Adrenal gland (tissue), 12 donors: ENCODE results near the gene CFAP70. TPM values are rescaled to one million over a fixed set of nuclear protein-coding genes. Genes with fewer than 3 reads are reported as not detected.
"Not testable (repeated sequence)": the region's sequence is repeated elsewhere in the genome, so short reads cannot be mapped to it uniquely, and the experiment has no call there.

ENCODE experiments used
- DNase-seq, 7 donors: peaks; one replicate each; pipeline ENCODE4 v3.0.0-alpha.2; 2019 to 2020
- H3K27ac ChIP-seq, 5 donors: fragments of 200-600 bp; sonication (generic) in 4 of 5; 1 replicate in 3 of 5; 2 replicates in 2 of 5; pipeline versions ENCODE4 v1.5.1 to v1.8.0; 2016 to 2020; ENCODE audit warnings: mild to moderate bottlenecking in 1 of 5
- H3K27me3 ChIP-seq: fragments of 200-600 bp; 2 replicates; pipeline ENCODE4 v1.8.0; 2021
- H3K36me3 ChIP-seq, 2 donors: fragments of 200-600 bp; replicated peaks in 1 of 2; 1 replicate in 1 of 2; 2 replicates in 1 of 2; pipeline versions ENCODE4 v1.5.1 to v1.8.0; 2018 to 2022
- H3K4me1 ChIP-seq, 2 donors: fragments of 200-600 bp; replicated peaks in 1 of 2; 1 replicate in 1 of 2; 2 replicates in 1 of 2; pipeline versions ENCODE4 v1.5.1 to v1.8.0; 2018 to 2021
- H3K4me3 ChIP-seq, 4 donors: fragments of 200-600 bp; sonication (generic) in 3 of 4; one replicate each; pipeline ENCODE4 v1.5.1; 2016 to 2018
- H3K9me3 ChIP-seq, 3 donors: fragments of 200-600 bp; sonication (generic) in 1 of 3; replicated peaks in 1 of 3; 1 replicate in 2 of 3; 2 replicates in 1 of 3; pipeline versions ENCODE4 v1.5.1 to v1.8.0; 2016 to 2021
- POLR2A ChIP-seq, 2 donors: fragments of 450-650 bp; IDR thresholded peaks; one replicate each; pipeline ENCODE4 v1.6.1; 2017; ENCODE audit warnings: antibody characterized with exemption in 2 of 2, mild to moderate bottlenecking in 2 of 2, moderate library complexity in 1 of 2
- whole genome bisulfite sequencing, 4 donors: extraction: QIAGEN DNeasy Blood & Tissue Kit in 2 of 4; methylation state at CpG; one replicate each; pipeline versions ENCODE4 v1.1.5 to v1.1.7; 2013 to 2017; 5-methylcytosine and 5-hydroxymethylcytosine counted together
- intact Hi-C, 2 donors: fragments of 100-400 bp; cut with DNase I; formaldehyde crosslinking; loops; one replicate each; pipeline versions ENCODE4 v1.14.1 to v1.15.0; 2022 to 2023
- polyA plus RNA-seq, 3 donors: library from polyadenylated mRNA; stranded (reverse); fragments of 200-250 nt in 2 of 3; fragments of 350-450 nt in 1 of 3; fragmentation: Illumina TruSeq in 1 of 3; extraction: RNeasy Lipid Tissue Mini Kit (QIAGEN cat#74804) in 1 of 3; gene quantifications; one replicate each; pipeline ENCODE4 v1.2.3, GENCODE V29; 2013 to 2014
- total RNA-seq, 9 donors: library from RNA; depleted of rRNA in 4 of 9; stranded (reverse); fragments of >200 nt in 4 of 9; fragments of 120-200 nt in 1 of 9; fragmentation: NEBNext Ultra II Directional in 1 of 9; extraction: Animal tissue kit (Norgen Biotek cat#: 25700) in 1 of 9; gene quantifications; one replicate each; pipeline versions ENCODE4 v1.1.0 to v1.2.4, GENCODE V29; 2013 to 2023
- TF ChIP-seq, protein P1 (sequence below), 6 experiments: fragments of 450-650 bp in 4 of 6; fragments of 200-600 bp in 2 of 6; sonication (generic) in 1 of 6; IDR thresholded peaks; 1 replicate in 5 of 6; 2 replicates in 1 of 6; pipeline versions ENCODE4 v1.5.1 to v1.8.0; 2016 to 2021; ENCODE audit warnings: antibody characterized with exemption in 6 of 6, mild to moderate bottlenecking in 2 of 6, moderate library complexity in 1 of 6
- donor health status: healthy with polysubstance abuse.
- donor health status: Bipolar disorder and iron deficiency.
- donor health status: DM: yes; HTN: yes; CAD: no.
- donor health status: DM: no; HTN: no; CAD: no.
- donor health status: DM: no; HTN: no; CAD: no.
- donor health status: DM: yes; HTN: yes; CAD: no.

CFAP70 gene
- total and polyA plus RNA-seq, 12 donors, result 1.6 to 43.6 (median 6.7) TPM

GRCh38 chr10:73332379-73332778, 26.3 kb downstream of the CFAP70 start:
- DNase-seq, result no peak
- no peak overlapping the region for H3K4me3 ChIP-seq
- 67 to 97% (median 88%) methylated on average over 2 of the region's 2 CpGs for WGBS, 4 donors
- H3K4me1 ChIP-seq, result no peaks in the 10 kb centered on the region
- H3K9me3 ChIP-seq, result no peaks in the 10 kb centered on the region
- H3K36me3 ChIP-seq, result no peaks in the 10 kb centered on the region
- intact Hi-C loops, result no loop called here
- TF ChIP-seq, protein P1, sequence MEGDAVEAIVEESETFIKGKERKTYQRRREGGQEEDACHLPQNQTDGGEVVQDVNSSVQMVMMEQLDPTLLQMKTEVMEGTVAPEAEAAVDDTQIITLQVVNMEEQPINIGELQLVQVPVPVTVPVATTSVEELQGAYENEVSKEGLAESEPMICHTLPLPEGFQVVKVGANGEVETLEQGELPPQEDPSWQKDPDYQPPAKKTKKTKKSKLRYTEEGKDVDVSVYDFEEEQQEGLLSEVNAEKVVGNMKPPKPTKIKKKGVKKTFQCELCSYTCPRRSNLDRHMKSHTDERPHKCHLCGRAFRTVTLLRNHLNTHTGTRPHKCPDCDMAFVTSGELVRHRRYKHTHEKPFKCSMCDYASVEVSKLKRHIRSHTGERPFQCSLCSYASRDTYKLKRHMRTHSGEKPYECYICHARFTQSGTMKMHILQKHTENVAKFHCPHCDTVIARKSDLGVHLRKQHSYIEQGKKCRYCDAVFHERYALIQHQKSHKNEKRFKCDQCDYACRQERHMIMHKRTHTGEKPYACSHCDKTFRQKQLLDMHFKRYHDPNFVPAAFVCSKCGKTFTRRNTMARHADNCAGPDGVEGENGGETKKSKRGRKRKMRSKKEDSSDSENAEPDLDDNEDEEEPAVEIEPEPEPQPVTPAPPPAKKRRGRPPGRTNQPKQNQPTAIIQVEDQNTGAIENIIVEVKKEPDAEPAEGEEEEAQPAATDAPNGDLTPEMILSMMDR (IDR thresholded peaks at IDR 0.05), result no peak
- TF ChIP-seq POLR2A (IDR thresholded peaks at IDR 0.05), result no peak
- H3K27ac ChIP-seq, result no peak overlapping the region
- H3K27me3 ChIP-seq, result no peaks in the 10 kb centered on the region

DNA sequence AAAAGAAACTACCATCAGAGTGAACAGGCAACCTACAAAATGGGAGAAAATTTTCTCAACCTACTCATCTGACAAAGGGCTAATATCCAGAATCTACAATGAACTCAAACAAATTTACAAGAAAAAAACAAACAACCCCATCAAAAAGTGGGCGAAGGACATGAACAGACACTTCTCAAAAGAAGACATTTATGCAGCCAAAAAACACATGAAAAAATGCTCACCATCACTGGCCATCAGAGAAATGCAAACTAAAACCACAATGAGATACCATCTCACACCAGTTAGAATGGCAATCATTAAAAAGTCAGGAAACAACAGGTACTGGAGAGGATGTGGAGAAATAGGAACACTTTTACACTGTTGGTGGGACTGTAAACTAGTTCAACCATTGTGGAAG, 30.1 kb downstream of the CFAP70 start:
- H3K9me3 ChIP-seq, DNase-seq, H3K27me3 ChIP-seq, H3K4me3 ChIP-seq, H3K4me1 ChIP-seq, intact Hi-C loops, H3K36me3 ChIP-seq, H3K27ac ChIP-seq: not testable (repeated sequence)
- no CpG with 5 or more reads among the region's 1 CpG for WGBS, 4 donors

DNA sequence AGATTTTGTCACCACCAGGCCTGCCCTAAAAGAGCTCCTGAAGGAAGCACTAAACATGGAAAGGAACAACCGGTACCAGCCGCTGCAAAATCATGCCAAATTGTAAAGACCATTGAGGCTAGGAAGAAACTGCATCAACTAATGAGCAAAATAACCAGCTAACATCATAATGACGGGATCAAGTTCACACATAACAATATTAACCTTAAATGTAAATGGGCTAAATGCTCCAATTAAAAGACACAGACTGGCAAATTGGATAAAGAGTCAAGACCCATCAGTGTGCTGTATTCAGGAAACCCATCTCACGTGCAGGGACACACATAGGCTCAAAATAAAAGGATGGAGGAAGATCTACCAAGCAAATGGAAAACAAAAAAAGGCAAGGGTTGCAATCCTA, 33.4 kb downstream of the CFAP70 start:
- intact Hi-C loops, H3K9me3 ChIP-seq, H3K36me3 ChIP-seq, H3K27ac ChIP-seq, DNase-seq, H3K27me3 ChIP-seq, H3K4me3 ChIP-seq, H3K4me1 ChIP-seq: not testable (repeated sequence)
- WGBS, 4 donors, result 71 to 90% (median 82%) methylated on average over 2 to 4 of the region's 4 CpGs

- H3K27ac ChIP-seq, H3K27me3 ChIP-seq, H3K9me3 ChIP-seq, H3K4me3 ChIP-seq, intact Hi-C loops, H3K4me1 ChIP-seq, DNase-seq, H3K36me3 ChIP-seq: not testable (repeated sequence)
- WGBS, 4 donors, result 98 to 100% (median 98%) methylated on average over 2 to 5 of the region's 5 CpGs
Measured at GRCh38 chr10:73323582-73323981, 35.1 kb downstream of the CFAP70 start.

GRCh38 chr10:73310475-73310874, 48.2 kb downstream of the CFAP70 start:
- no peak for TF ChIP-seq POLR2A (IDR thresholded peaks at IDR 0.05)
- TF ChIP-seq, protein P1 (IDR thresholded peaks at IDR 0.05), result no peak
- H3K36me3 ChIP-seq, result no peaks in the 10 kb centered on the region
- intact Hi-C loops, result no loop called here
- H3K9me3 ChIP-seq, result peaks cover 0 to 5% (median 3%) of the 10 kb centered on the region in 3 donors
- no peak overlapping the region for H3K4me3 ChIP-seq
- H3K4me1 ChIP-seq, result no peaks in the 10 kb centered on the region
- DNase-seq, result no peak
- no peaks in the 10 kb centered on the region for H3K27me3 ChIP-seq
- no peak overlapping the region for H3K27ac ChIP-seq

DNA sequence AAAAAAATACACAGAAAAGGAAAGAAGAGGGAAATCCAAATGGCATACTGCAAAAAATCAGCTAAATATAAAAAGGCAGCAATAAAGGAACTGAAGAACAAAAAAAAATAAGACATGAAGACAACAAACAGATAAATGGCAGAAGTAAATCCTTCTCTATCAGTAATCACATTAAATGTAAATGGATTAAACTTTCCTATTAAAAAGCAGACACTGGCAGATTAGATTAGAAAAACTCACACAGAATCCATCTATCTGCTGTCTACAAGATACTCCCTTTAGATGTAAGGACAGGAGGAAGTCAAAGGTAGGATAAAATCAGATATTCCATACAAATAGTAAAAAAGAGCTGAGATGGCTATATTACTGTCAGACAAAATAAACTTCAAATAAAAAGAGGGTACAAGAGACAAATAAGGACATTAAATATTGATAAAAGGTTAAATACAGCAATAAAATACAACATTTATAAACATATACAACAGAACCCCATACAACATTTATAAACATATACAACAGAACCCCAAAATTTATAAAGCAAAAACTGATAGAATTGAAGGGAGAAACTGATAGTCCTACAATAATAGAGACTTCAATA, 51.4 kb downstream of the CFAP70 start:
- intact Hi-C loops, result no loop called here
- no peaks in the 10 kb centered on the region for H3K4me1 ChIP-seq
- peaks cover 0 to 5% (median 3%) of the 10 kb centered on the region in 3 donors for H3K9me3 ChIP-seq
- H3K4me3 ChIP-seq, result no peak overlapping the region
- H3K27me3 ChIP-seq, result no peaks in the 10 kb centered on the region
- H3K36me3 ChIP-seq, result no peaks in the 10 kb centered on the region
- no peak for TF ChIP-seq POLR2A (IDR thresholded peaks at IDR 0.05)
- TF ChIP-seq, protein P1 (IDR thresholded peaks at IDR 0.05), result no peak
- no peak for DNase-seq
- H3K27ac ChIP-seq, result no peak overlapping the region
